ENCODE data around the gene LMOD2. TPM values are rescaled to one million over a fixed set of nuclear protein-coding genes. Genes with fewer than 3 reads are reported as not detected.

The LMOD2 gene
- total RNA-seq, 1 experiment from 2014 or later = not detected

GRCh38 chr7:123652406-123652805 lies 3.3 kb upstream of the LMOD2 start:
- no peak overlapping the region for H2AFZ ChIP-seq (ENCODE audit: low read length)
- no peaks in the 10 kb centered on the region for H4K20me1 ChIP-seq (ENCODE audit: low read length)
- no peaks in the 10 kb centered on the region for H3K36me3 ChIP-seq (ENCODE audit: low read depth, low read length)
- H3K27me3 ChIP-seq (ENCODE audit: low read length) = no peaks in the 10 kb centered on the region
- no peak for DNase-seq
- H3K4me1 ChIP-seq (ENCODE audit: insufficient read depth, low read length) = peaks cover 4% of the 10 kb centered on the region; the same call in 1 of the 2 replicates
- intact Hi-C loops (cut with micrococcal nuclease) = no loop called here
- no TSS peak for BruUV-seq (replicated peaks)
- CTCF ChIA-PET = no interaction called here
- no peak overlapping the region for H3K4me3 ChIP-seq (ENCODE audit: low read length)
- no peak overlapping the region for H3K4me2 ChIP-seq (ENCODE audit: low read length)
- POLR2A ChIA-PET (ENCODE audit: unreplicated experiment) = interaction anchor here (0.6 kb wide), 1 partner anchor 422 kb away, joined by 7 read pairs; no protein-coding TSS in a partner anchor
- TF ChIP-seq, protein P1, sequence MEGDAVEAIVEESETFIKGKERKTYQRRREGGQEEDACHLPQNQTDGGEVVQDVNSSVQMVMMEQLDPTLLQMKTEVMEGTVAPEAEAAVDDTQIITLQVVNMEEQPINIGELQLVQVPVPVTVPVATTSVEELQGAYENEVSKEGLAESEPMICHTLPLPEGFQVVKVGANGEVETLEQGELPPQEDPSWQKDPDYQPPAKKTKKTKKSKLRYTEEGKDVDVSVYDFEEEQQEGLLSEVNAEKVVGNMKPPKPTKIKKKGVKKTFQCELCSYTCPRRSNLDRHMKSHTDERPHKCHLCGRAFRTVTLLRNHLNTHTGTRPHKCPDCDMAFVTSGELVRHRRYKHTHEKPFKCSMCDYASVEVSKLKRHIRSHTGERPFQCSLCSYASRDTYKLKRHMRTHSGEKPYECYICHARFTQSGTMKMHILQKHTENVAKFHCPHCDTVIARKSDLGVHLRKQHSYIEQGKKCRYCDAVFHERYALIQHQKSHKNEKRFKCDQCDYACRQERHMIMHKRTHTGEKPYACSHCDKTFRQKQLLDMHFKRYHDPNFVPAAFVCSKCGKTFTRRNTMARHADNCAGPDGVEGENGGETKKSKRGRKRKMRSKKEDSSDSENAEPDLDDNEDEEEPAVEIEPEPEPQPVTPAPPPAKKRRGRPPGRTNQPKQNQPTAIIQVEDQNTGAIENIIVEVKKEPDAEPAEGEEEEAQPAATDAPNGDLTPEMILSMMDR (conservative IDR thresholded peaks at IDR 0.05; ENCODE audit: low read depth, low read length) = no peak
- TF ChIP-seq EZH2phosphoT487 (IDR thresholded peaks at IDR 0.05; ENCODE audit: borderline replicate concordance, low read length) (no peak), EZH2 (IDR thresholded peaks at IDR 0.05; ENCODE audit: low read length, unreplicated experiment) (no peak)
- no peaks in the 10 kb centered on the region for H3K9me3 ChIP-seq (ENCODE audit: low read length)
- H3K9me2 ChIP-seq (replicated peaks; ENCODE audit: low read length) = no peaks in the 10 kb centered on the region
- H3K79me2 ChIP-seq (ENCODE audit: low read length) = no peaks in the 10 kb centered on the region
- H3F3A ChIP-seq (ENCODE audit: low read length, unreplicated experiment) = no peaks in the 10 kb centered on the region
- ATAC-seq = no peak
- H3K9ac ChIP-seq (ENCODE audit: low read length) = no peak overlapping the region
- no peak overlapping the region for H3K27ac ChIP-seq (ENCODE audit: low read length)

DNA sequence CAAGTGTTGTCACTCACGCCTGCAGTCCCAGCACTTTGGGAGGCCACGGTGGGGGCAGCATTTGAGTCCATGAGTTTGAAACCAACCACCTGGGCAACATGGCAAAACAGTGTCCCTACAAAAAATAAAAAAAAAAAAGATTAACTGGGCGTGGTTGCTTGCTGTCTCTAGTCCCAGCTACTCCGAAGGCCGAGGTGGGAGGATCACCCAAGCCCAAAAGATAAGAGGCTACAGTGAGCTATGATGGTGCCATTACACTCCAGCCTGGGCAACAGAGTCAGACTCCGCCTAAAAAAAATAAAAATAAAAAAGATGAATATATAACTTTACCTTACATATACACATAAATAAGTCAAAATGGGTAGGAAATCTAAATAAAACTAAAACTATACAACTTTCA lies 2.5 kb upstream of the LMOD2 start:
- no peaks in the 10 kb centered on the region for H3K36me3 ChIP-seq (ENCODE audit: low read depth, low read length)
- ATAC-seq = no peak
- intact Hi-C loops (cut with micrococcal nuclease) = no loop called here
- no peaks in the 10 kb centered on the region for H3K79me2 ChIP-seq (ENCODE audit: low read length)
- no peaks in the 10 kb centered on the region for H3K9me2 ChIP-seq (replicated peaks; ENCODE audit: low read length)
- no peaks in the 10 kb centered on the region for H3F3A ChIP-seq (ENCODE audit: low read length, unreplicated experiment)
- H3K4me1 ChIP-seq (ENCODE audit: insufficient read depth, low read length) = no peaks in the 10 kb centered on the region; the same call in 1 of the 2 replicates
- no peak for DNase-seq
- no peak overlapping the region for H3K27ac ChIP-seq (ENCODE audit: low read length)
- ChIA-PET CTCF (no interaction called here), POLR2A (ENCODE audit: unreplicated experiment) (interaction anchor here (0.6 kb wide), 1 partner anchor 421 kb away, joined by 7 read pairs; no protein-coding TSS in a partner anchor)
- no peaks in the 10 kb centered on the region for H3K27me3 ChIP-seq (ENCODE audit: low read length)
- H3K4me2 ChIP-seq (ENCODE audit: low read length) = no peak overlapping the region
- no TSS peak for BruUV-seq (replicated peaks)
- H2AFZ ChIP-seq (ENCODE audit: low read length) = no peak overlapping the region
- no peak overlapping the region for H3K4me3 ChIP-seq (ENCODE audit: low read length)
- H3K9me3 ChIP-seq (ENCODE audit: low read length) = no peaks in the 10 kb centered on the region
- TF ChIP-seq, protein P1 (conservative IDR thresholded peaks at IDR 0.05; ENCODE audit: low read depth, low read length) = no peak
- no peak for TF ChIP-seq EZH2 (IDR thresholded peaks at IDR 0.05; ENCODE audit: low read length, unreplicated experiment)
- no peak for TF ChIP-seq EZH2phosphoT487 (IDR thresholded peaks at IDR 0.05; ENCODE audit: borderline replicate concordance, low read length)
- H3K9ac ChIP-seq (ENCODE audit: low read length) = no peak overlapping the region
- no peaks in the 10 kb centered on the region for H4K20me1 ChIP-seq (ENCODE audit: low read length)

DNA sequence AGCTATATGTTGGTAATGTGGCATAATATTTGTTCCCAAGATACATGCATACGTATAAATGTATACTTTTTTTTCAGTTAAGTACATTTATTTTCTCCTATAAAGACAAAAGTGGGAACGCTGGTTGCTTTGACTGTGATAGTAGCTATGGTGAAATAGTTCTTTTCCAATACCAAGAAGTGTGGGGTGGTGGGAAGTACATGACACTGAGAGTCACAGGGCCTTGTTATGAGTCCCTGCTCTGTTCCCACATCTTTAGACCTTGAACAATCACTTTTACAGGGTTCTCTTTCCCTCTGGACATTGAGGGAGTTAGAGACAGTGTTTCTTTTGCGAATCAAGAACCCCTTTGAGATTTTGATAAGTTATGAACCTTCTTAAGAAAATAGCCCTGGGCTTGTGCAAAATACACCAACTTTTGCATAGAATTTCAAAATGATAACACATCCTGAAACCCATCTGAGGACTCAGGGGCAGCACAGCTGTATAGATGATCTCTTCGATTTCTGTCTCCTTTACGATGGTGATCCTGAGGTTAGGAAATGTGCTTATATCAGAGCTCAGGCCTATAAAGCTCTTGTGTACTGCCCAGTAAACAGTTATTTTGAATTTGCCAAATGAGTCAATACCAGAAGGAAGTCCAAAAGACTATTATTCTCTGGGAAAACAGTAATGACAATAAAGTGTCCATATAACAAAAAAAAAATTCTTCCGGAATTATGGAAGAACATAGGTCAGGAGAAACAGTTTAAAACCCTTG lies 1.1 kb downstream of the LMOD2 start:
- ATAC-seq (peak; percentile 56), DNase-seq (no peak)
- CTCF ChIA-PET = interaction anchor here (0.5 kb wide), 1 partner anchor 12 kb away, joined by 3 read pairs; no protein-coding TSS in a partner anchor
- Histone ChIP-seq H3K36me3 (ENCODE audit: low read depth, low read length) (no peaks in the 10 kb centered on the region), H3K27ac (ENCODE audit: low read length) (no peak overlapping the region), H4K20me1 (ENCODE audit: low read length) (no peaks in the 10 kb centered on the region), H3F3A (ENCODE audit: low read length, unreplicated experiment) (no peaks in the 10 kb centered on the region), H3K79me2 (ENCODE audit: low read length) (no peaks in the 10 kb centered on the region), H3K9ac (ENCODE audit: low read length) (no peak overlapping the region), H2AFZ (ENCODE audit: low read length) (no peak overlapping the region), H3K9me2 (replicated peaks; ENCODE audit: low read length) (no peaks in the 10 kb centered on the region), H3K4me2 (ENCODE audit: low read length) (no peak overlapping the region), H3K9me3 (ENCODE audit: low read length) (no peaks in the 10 kb centered on the region), H3K4me1 (ENCODE audit: insufficient read depth, low read length) (no peaks in the 10 kb centered on the region; the same call in 1 of the 2 replicates), H3K27me3 (ENCODE audit: low read length) (no peaks in the 10 kb centered on the region), H3K4me3 (ENCODE audit: low read length) (no peak overlapping the region)
- no TSS peak for BruUV-seq (replicated peaks)
- POLR2A ChIA-PET (ENCODE audit: unreplicated experiment) = no interaction called here
- TF ChIP-seq, protein P1 (conservative IDR thresholded peaks at IDR 0.05; ENCODE audit: low read depth, low read length) = no peak
- TF ChIP-seq EZH2 (IDR thresholded peaks at IDR 0.05; ENCODE audit: low read length, unreplicated experiment) (no peak), EZH2phosphoT487 (IDR thresholded peaks at IDR 0.05; ENCODE audit: borderline replicate concordance, low read length) (no peak)
- intact Hi-C loops (cut with micrococcal nuclease) = no loop called here
